TTC549 (cell line): ENCODE measurements around the gene ESF1.
A peak's percentile ranks its signal among the peaks of the same experiment; 100 is the strongest.

ENCODE experiments used
- FAIRE-seq: peaks from 2 replicates; lab custom pipeline; 2012; peaks lifted over from hg19 to GRCh38; lab: Jason Lieb, UNC

The ESF1 gene, protein sequence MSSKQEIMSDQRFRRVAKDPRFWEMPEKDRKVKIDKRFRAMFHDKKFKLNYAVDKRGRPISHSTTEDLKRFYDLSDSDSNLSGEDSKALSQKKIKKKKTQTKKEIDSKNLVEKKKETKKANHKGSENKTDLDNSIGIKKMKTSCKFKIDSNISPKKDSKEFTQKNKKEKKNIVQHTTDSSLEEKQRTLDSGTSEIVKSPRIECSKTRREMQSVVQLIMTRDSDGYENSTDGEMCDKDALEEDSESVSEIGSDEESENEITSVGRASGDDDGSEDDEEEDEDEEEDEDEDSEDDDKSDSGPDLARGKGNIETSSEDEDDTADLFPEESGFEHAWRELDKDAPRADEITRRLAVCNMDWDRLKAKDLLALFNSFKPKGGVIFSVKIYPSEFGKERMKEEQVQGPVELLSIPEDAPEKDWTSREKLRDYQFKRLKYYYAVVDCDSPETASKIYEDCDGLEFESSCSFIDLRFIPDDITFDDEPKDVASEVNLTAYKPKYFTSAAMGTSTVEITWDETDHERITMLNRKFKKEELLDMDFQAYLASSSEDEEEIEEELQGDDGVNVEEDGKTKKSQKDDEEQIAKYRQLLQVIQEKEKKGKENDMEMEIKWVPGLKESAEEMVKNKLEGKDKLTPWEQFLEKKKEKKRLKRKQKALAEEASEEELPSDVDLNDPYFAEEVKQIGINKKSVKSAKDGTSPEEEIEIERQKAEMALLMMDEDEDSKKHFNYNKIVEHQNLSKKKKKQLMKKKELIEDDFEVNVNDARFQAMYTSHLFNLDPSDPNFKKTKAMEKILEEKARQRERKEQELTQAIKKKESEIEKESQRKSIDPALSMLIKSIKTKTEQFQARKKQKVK

DNA sequence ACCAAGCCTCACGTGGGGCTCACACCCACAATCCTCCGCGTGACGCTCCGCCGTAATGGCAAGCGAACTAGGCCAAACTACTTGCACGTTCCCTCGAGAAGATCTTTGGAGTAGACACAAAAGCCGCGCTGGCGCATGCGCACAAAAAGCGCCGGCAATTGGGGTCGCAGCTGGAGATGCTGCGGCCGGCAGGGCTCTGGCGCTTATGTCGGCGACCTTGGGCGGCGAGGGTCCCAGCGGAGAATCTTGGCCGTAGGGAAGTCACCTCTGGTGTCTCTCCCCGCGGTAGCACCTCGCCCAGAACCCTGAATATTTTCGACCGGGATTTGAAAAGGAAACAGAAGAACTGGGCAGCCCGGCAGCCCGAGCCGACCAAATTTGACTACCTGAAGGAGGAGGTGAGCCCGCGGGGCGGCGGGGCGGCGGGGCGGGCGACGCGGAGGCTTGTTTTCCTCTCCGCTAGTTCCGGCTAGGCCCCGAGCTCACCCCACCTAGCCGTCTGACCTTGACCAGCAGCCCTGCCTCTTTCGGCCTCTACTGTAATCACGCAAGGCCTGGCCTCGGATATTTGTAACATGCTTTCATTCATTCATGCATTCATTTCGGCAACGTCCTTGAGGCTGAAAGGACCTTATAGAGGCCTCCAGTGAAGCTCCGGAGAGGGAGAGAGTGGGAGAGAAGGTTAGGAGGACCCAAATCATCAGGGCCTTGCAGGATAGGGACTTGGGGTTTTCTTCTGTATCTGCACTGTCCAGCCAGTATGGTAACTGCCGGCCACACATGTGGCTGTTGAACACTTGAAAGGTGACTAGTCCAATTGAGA lies at the start of gene ESF1, which contains the start of gene NDUFAF5:
Gene ESF1 (minus strand): TSS at position 27 of the 823 bp plus-strand sequence. CDS start 1,779 bp downstream, outside the sequence.
Gene NDUFAF5 (plus strand): TSS at position 136 of the 823 bp plus-strand sequence. CDS start 41 bp downstream, at position 177.
- FAIRE-seq: peak; percentile 65

DNA sequence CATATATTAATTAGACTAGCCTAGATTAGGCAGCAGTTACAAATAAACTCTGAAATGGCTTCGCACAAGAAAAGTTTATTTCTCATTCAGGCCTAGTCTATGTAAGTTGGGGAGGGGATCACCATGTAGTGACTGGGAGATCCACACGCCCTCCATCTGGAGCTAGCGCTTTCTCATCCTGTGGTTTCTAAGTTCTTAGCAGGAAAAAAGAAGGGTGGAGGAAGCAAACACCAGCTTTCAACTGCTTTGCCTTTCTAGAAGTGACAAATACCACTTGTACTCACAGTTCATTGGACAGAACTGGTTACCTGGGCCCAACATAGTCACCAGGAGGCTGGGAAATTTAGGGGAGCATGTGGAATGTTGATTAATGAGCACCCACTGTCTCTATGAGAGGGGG lies 46.8 kb upstream of the ESF1 start:
- FAIRE-seq: no peak

DNA sequence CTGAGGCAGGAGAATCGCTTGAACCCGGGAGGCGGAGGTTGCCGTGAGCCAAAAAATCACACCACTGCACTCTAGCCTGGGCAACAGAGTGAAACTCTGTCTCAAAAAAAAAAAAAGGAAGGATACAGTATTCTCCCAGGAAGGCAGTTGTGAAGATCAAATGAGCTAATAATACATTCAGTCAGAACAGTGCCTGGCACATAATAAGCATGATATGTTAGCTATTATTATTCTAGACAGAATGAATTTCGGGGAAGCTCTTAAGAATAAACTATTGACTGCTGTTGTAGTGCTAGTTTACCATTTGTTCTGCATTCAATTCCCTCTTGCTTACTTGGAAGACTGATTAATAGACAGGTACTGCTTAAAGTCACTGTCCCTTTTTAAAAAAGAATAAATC lies 40.7 kb upstream of the ESF1 start:
- FAIRE-seq: no peak

DNA sequence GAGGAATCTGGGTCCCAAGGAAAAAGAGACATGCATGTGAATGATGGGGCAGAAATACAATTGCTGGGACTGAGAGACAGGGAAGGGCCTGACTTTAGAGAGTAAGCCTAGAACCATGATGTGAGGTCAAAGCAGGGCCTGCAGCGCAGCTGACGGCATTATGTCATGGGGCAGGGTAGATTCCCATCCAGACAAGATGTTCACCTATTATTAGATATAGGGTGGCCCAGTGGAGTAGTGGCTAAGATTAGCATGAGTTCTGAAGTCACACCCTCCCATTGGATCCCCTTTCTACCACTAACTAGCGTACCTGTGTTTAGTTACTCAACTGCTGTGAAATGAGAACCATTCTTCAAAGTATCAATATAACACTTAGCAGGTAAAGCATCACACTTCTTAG lies 39.7 kb upstream of the ESF1 start:
- no peak for FAIRE-seq

DNA sequence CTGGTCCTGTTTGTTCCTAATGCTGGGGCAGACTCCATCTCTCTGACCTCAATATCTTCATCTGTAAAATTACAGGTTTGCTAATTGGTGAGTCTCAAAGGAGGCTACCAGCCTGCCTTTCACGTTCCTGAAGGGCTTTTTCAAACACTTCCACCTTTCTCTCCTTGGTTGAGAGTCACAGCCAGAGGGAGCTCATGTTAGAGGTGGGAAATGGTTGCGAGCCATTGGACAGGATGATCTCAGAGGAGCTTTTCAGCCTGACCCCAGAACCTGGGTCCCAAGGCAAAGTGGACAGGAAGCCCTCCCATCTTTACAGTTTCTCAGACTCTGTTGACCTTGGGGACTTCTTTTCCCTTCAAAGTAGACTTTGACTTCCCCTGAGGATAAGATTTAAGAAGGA lies 37.7 kb upstream of the ESF1 start:
- FAIRE-seq: no peak

DNA sequence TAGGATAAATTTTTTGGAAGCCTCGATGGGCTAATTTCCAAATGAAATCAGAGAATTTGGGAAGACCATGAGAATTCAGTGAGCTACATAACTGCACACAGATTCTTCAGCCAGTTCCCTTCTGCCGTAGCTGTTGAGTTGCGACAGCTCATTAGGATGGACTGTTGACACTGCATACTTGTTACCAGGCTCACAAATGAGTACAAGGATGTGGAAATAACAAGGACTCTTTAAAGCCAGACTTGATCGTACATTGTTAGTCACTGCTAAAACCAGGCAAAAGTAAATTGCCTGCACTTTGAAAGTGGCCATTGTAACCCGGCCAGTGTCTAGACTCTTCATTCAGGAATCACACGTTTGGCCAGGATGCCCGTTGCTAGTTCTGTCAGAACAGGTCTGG lies 37.2 kb upstream of the ESF1 start:
- FAIRE-seq: no peak

DNA sequence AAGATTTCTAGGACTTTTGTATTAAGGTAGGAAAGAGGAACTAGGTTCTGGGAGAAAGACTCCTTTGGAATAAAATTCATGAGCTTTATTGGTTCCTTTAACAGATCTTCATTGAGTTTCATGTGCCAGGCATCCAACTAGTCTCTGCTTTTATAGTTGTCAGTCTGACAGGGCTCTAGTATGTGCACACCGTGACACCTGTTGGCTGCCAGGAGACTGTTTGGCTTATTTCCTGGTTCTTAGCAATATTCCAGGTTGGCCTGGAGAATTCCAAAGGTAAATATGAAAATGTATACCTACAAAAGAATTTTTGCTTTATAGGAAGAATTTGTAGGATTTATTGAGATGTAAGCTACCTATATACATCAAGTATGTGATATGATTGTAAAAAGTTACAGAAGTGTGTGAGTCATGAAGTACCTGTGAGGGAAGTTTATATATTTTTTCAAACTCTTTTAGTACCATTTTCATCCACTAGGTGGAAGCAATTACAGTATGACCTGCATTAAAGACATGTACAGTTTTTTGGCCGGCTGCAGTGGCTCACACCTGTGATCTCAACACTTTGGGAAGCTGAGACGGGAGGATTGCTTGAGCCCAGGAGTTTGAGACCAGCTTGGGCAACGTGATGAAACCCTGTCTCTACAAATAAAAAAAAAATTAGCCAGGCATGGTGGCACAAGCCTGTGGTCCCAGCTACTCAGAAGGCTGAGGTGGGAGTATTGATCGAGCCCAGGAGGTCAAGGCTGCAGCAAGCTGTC lies 35.3 kb upstream of the ESF1 start:
- no peak for FAIRE-seq

DNA sequence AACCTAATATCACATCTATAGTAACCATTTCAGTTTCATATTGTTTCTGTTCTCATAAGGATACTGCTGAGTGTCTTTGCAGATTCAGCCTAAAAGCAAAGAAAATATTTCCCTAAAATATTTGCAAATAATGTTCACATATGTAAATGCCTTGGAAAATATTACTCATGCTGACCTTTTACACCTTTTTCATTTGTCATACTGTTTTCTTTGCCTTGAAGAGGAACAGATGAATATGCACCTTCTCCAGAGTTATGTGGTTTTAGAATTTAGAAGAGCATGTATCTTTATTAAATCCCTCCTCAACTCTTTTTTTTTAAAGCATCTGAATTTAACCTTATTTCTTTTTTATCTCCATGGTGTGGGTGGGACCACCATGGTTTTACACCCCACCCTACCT lies 32.6 kb upstream of the ESF1 start:
- FAIRE-seq: no peak

DNA sequence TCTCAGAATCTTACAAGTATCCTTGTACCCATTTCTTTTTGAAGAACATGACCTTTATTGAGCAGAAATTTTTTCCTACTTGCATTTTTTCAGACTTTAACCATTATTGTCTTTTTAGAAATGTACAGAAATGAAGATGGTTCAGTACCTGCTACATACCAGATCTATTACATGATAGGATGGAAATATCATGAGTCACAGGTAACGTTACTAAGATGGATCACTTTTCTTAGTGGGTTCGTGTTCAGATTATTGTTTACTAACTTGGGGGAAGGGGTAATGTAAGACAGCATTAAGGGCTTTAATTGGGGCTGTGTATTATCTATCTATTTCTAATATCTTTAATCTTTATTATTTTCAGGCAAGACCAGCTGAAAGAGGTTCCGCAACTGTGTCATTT lies 32.0 kb upstream of the ESF1 start:
- FAIRE-seq: no peak

DNA sequence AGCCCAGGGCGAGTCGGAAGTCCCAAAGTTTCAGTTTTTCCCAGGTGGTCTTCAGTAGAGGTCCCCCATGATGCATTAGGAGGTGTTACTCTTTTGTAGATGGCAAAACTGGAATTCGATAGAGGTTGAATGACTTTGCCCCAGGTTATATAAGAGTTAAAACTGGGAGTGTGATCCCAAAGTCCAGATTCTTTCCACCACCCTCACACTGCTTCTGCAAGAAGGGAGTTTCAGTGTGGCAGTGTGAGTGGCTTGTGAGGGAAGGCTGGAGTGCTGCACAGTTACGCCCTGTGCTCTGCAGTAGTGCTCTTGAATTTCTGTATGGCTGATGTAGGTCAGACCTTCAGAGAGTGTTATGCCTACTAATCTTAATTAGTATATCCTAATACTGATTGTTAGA lies 30.0 kb upstream of the ESF1 start:
- FAIRE-seq: no peak

DNA sequence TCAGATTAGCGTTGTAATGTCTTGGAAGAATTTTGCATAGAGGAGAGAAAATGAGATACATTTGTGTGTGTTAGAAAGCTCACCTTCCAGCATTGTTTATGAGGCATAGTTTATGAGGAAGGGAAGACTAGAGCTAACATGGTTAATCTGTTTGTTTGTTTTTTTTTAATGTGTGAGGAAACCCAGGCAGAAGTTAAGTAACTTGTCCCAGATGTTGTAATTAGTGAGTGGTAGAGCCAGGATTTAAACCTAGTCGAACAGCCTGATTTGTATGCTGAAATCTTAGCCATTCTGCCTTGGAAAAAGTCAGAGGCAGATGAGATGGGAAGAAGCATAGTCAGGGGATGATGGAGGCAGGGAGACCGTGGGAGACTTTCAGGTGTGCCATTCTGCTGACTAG lies 29.2 kb upstream of the ESF1 start:
- FAIRE-seq: no peak

DNA sequence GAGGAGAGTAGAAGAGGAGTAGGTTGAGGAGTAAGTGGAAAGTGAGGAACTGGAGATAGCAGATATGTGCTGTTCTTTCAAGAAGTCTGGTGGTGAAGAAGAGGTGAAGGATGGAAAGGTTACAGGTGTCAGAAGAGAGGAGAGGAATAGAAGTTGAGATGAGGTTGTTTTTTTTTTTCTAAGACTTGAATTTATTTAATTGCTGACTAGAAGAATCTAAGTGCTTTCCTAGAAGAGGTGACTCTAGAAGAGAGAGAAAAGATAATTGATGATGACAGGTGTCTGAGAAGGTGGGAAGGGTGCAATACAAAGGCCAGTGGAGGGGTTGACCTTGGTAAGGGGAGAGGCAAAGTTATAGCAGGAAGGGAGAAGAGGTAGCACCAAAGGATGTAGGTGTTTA lies 25.7 kb upstream of the ESF1 start:
- FAIRE-seq: no peak

DNA sequence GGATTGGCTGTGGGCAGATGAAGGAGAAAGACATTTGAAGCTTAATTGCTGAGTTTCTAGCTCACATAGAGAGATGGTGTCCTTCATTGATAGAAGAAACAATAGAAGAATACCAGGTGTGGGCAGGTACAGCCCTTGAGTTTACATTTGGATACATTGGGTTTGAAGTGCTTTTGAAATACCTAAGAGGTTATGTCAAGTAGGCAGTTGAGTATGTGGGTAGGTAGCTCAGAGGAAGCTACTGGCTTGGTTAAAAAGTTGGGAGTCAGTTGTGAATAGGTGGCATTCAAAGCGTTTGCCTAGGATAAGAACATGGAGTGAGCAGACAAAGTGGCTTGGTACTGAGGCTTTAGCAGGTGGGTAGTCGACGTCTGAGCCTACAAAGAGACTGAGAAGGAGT lies 25.1 kb upstream of the ESF1 start:
- FAIRE-seq: no peak

DNA sequence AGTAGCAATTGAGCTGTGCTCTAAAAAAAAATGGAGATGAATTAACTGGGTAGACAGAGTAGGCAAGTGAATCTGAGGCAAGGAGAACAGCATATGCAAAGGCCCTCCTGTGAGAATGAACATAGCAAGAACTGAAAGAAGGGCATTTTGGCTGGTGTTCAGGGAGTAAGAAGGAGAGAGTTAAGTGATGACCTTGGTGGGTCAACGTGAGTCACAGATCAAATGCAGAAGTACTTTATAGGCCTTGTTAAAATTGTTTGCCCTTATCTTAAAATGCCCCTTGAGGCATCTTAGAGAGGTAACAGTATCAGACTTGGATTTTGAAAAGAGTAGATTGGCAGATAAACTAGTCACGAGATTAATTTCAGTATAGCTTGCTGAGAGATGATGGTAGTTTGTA lies 24.7 kb upstream of the ESF1 start:
- FAIRE-seq: no peak

DNA sequence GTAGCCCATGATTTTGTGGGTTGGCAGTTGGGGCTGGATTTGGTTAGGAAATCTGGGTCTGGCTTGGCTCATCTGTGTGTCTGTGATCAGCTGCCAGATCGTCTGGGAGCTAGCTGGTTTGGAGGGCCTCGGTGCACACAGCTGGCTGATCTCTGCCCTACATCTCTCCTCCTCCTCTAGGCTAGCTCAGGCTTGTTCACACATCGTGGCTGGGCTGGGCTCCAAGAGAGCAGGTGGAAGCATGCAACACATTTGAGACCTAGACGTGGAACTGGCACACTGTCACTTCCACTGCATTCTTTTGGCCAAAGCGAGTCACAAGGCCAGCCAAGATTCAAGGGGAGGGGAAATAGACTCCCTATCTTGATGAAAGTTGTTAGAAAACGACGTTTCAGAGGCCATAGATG lies 16.0 kb upstream of the ESF1 start:
- no peak for FAIRE-seq

DNA sequence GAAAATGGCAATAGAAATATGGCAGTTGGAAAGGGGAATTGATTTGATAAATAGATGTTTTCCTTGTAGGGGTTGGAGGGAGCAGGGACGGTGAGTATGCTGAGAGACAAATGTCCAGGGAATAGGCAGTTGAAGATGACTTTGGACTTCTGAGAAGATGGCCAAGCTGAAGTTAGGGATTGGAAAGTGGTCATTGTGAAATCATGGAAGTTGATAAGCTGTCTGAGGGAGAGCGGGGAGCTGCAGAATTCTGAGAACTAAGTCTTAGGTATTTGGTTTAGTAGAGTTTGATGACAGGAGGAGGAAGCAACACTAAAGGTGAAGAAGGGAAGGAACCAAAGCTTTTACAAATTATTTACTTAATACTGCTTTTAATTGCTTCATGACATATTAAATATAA lies 15.3 kb upstream of the ESF1 start:
- FAIRE-seq: no peak

DNA sequence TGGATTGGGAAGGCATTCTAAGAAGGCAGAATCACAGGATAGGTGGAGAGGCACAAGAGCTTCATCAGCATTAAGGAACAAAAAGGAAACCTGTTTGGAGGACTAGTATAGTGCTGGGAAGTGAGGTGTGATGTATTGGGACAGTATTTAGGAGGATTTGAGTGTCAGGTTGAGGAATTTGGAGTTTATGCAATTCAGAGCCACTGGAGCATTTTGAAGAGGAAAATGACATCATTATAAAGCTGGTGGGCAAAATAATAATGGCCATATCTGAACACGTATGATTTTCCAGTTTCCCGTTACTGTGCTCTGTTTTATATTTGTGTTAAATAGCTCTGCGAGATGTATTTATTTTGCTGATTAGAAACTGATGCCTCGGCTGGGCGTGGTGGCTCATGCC lies 14.3 kb upstream of the ESF1 start:
- no peak for FAIRE-seq

DNA sequence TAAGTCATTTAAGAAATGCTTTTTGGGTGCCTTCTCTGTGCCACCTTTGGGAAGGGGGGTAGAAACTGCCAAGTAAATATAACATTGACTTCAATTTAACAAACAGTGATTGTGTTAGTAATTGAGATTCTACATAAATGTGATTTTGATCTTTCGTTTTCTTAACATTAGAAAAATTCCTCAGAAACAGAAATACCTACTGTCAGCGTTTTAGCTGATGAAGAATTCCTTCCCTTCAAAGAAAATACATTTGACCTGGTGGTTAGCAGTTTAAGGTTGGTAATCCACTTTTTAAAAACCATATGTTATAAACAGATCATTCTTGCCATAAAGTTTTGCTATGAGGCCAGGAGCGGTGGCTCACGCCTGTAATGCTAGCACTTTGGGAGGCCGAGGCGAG lies 9.9 kb upstream of the ESF1 start:
- no peak for FAIRE-seq

DNA sequence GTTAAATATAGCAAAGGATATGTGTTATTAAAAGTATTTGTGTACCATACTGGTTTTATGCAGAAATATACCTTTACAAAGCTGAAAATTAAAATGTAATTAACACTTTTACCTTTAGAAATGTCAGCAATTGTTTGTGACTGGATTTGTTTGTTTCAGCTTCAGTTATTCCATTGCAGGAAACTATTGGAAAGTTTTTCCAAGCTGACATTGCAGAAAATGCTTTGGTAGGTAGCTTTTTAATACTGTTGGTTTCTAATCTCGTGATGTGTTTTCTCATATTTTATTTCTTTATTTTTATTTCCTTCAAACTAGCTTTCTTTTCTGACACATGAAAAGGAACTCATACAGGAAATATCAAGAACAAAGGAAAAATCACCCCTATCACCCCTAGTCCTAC lies 8.3 kb upstream of the ESF1 start:
- FAIRE-seq: no peak

DNA sequence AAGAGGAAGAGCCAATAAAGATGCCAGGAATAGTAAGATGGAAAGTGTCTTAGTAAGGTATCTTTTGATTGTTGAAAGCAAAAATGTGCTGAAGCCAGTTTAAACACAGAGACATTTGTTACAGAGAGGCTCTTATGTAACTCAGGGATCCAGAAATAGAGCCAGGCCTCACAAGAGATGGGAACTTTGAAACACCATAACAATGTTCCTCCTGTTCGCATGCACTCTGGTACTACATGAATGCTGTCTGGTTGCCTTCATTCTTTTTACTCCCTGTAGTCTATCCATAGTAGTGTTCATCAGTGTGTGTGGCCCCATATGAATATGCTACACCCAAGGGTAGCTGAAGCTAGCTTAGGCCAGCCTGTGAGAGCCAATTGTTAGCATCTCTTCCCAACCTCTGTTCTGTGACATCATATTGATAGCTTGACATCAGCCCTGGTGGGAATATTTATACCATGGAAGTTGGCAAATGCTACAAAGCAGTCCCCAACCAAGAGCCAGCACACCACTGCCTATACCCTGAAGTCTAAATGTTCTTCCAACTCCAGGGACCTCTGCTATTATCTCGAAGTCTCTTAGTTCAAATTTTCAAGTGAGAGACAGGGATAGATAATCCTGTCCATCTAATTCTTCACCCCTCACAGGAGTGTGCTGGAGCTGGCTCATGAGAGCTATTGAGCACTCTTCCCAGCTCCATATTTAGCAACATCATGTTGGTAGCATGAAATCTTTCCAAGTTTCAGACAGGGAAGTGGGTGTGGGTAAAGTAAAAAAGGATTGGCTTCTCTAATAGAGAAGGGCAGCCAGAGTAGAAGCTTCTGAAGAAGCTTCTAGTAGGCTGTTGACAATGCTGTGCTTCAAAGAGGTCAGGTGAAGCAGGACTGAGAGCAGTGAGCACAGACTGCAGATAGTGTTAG lies 7.1 kb upstream of the ESF1 start:
- FAIRE-seq: no peak

DNA sequence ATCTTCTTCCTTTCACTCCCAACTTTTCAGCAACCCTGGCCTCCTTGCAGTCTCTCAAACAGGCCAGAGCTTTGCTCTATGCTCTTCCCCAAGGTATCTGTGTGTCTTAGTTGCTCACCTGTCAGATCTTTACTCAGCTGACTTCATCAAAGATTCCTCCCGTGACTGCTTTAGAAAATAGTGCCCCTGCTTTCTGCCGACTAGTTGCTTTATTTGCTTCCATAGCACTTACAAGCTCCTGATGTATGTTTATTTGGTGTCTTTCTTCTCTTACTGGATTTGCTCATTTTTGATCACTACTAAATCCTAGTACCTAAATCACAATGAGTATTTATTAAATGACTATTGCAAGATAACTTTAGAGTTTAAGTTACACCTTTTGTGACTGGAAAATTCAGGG lies 6.0 kb upstream of the ESF1 start:
- no peak for FAIRE-seq
